Bronchial epithelial cell (primary cell): ENCODE data around the gene OTOG. TPM values are rescaled to one million over a fixed set of nuclear protein-coding genes. Genes with fewer than 3 reads are reported as not detected.

Experiments used
- DNase-seq: peaks from one replicate; pipeline ENCODE4 v3.0.0-alpha.2; 2010; ENCODE audit warnings: low read depth
- FAIRE-seq: peaks from 2 replicates; lab custom pipeline; 2011; peaks lifted over from hg19 to GRCh38; lab: Jason Lieb, UNC
- H3K27me3 ChIP-seq: 2 replicates; pipeline ENCODE4 v1.5.1; 2011; ENCODE audit warnings: low read length; ENCODE audit not compliant: control insufficient read depth, insufficient read depth
- H3K36me3 ChIP-seq: 2 replicates; pipeline ENCODE4 v1.5.1; 2011; ENCODE audit warnings: low read length; ENCODE audit not compliant: control insufficient read depth, insufficient read depth
- H3K4me3 ChIP-seq: 2 replicates; pipeline ENCODE4 v1.5.1; 2011; ENCODE audit warnings: mild to moderate bottlenecking, low read depth, low read length, control low read depth
- total RNA-seq: library from RNA; depleted of rRNA; stranded (reverse); fragments of >200 nt; gene quantifications from 2 replicates; pipeline ENCODE4 v1.2.1, GENCODE V29; 2014
- TF ChIP-seq, protein P1 (sequence below): IDR thresholded peaks from 2 replicates; pipeline ENCODE4 v1.5.1; 2011; ENCODE audit warnings: mild to moderate bottlenecking, moderate library complexity, low read length, control low read depth, inconsistent platforms; ENCODE audit not compliant: insufficient read depth, severe bottlenecking

The OTOG gene
- total RNA-seq, 1 donor from 2014 or later = not detected

DNA sequence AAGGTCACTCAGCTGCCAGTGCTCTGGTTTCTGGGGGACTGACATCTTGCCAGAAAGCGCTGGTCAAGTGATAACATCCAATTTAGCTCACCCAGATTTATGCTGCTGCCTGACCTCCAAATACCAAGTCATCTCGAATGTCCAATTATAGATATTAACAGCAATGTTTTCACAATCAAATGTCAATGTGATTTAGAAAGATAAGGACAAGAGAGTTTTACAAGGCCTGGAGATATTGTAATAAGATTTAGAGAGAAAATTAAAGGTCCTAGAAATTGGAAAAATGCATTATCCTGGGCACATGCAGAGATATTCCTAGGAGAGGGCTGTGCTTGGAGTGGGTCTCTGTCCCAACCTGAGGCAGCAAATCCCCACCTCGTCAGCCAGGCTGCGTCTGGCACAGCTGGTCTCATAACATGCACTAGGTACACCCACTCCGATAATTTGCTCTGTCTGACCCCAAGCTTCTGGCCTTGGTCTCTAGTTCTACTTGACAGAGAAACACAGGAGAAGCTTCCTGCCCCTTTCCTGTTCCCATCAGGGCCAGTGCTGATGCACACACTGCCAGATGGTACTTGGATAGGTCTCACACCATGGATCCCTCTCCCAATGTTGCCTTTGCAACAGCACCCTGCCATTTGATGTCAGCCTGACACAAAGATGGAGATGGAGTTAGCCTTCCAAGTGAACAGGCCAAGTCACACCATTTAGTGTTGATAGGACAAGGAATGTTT lies 31.4 kb upstream of the OTOG start:
- DNase-seq (no peak), FAIRE-seq (no peak)
- H3K36me3 ChIP-seq = no peaks in the 10 kb centered on the region
- H3K27me3 ChIP-seq = no peaks in the 10 kb centered on the region
- TF ChIP-seq, protein P1, sequence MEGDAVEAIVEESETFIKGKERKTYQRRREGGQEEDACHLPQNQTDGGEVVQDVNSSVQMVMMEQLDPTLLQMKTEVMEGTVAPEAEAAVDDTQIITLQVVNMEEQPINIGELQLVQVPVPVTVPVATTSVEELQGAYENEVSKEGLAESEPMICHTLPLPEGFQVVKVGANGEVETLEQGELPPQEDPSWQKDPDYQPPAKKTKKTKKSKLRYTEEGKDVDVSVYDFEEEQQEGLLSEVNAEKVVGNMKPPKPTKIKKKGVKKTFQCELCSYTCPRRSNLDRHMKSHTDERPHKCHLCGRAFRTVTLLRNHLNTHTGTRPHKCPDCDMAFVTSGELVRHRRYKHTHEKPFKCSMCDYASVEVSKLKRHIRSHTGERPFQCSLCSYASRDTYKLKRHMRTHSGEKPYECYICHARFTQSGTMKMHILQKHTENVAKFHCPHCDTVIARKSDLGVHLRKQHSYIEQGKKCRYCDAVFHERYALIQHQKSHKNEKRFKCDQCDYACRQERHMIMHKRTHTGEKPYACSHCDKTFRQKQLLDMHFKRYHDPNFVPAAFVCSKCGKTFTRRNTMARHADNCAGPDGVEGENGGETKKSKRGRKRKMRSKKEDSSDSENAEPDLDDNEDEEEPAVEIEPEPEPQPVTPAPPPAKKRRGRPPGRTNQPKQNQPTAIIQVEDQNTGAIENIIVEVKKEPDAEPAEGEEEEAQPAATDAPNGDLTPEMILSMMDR = no peak
- H3K4me3 ChIP-seq = no peak overlapping the region

DNA sequence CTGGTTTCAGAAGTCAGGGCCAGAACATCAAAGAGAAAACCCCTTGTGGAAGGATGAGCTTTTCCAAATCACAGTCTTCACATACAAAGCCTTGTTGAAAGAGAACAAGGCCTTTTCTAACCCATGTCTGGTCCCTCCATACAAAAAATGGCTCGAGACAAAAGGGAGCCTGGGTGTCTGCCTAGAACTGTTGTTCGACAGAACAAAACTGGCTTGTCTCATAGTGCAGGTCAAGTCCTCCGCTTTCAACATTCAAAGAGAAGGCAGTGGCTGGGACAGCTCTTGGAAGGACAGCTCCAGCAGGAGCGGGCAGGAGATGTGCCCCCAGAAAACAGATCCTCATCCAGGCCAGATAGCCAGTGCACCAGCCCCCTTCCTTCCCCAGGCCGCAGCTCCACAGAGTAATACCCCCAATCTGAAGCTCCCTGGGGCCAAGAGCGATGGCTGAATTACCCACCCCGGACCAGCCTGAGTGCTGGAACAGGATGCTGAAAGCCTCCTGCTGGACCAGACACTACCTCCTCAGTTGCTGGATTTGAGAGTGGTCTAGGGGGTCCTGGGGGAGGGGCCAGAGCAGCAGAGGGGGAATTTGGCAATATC lies 30.4 kb upstream of the OTOG start:
- H3K36me3 ChIP-seq = no peaks in the 10 kb centered on the region
- no peak for DNase-seq
- TF ChIP-seq, protein P1 = no peak
- FAIRE-seq = no peak
- no peaks in the 10 kb centered on the region for H3K27me3 ChIP-seq
- H3K4me3 ChIP-seq = no peak overlapping the region

DNA sequence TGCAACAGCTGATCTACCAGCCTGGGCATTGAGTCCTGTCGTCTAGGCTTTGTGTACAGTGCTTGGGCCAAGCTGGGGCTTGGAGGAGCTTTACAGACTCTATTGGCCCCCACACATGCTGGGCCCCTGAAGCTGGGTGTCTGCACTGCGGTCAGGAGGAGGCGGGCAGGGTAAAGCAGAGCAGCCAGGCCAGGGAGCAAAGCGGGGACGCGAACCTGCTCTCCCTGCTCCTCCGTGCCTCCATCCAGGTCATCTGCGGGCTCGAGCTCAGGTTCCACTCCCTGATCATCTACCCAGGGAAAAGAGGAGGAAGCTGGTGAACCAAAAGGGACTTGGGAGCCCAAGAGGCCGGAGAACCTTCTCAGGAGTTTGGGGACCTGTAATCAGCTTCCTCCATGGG lies 29.9 kb upstream of the OTOG start:
- FAIRE-seq (no peak), DNase-seq (no peak)
- no peak overlapping the region for H3K4me3 ChIP-seq
- H3K27me3 ChIP-seq = no peaks in the 10 kb centered on the region
- no peaks in the 10 kb centered on the region for H3K36me3 ChIP-seq
- TF ChIP-seq, protein P1 = no peak

DNA sequence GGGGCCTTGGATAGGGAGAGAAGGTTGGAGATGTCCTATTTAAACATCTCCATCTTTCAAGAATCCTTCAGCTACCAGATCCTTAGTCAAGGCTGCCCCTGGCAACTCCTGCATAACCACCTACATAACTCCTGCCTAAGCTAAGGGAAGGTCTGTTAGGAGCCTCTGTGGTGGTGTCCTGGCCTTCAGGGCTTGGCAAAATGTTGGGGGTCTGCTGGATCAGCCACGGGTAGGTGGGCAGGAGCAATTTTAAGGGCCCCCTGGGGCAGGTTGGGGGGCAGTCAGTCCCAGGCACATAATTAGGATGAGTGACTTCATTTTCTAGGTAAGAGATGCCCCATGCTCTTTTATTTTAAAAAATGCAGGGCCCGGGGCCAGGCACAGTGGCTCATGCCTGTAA lies 28.7 kb upstream of the OTOG start:
- DNase-seq = no peak
- TF ChIP-seq, protein P1 = no peak
- no peak for FAIRE-seq
- H3K4me3 ChIP-seq = no peak overlapping the region
- H3K27me3 ChIP-seq = no peaks in the 10 kb centered on the region
- no peaks in the 10 kb centered on the region for H3K36me3 ChIP-seq

DNA sequence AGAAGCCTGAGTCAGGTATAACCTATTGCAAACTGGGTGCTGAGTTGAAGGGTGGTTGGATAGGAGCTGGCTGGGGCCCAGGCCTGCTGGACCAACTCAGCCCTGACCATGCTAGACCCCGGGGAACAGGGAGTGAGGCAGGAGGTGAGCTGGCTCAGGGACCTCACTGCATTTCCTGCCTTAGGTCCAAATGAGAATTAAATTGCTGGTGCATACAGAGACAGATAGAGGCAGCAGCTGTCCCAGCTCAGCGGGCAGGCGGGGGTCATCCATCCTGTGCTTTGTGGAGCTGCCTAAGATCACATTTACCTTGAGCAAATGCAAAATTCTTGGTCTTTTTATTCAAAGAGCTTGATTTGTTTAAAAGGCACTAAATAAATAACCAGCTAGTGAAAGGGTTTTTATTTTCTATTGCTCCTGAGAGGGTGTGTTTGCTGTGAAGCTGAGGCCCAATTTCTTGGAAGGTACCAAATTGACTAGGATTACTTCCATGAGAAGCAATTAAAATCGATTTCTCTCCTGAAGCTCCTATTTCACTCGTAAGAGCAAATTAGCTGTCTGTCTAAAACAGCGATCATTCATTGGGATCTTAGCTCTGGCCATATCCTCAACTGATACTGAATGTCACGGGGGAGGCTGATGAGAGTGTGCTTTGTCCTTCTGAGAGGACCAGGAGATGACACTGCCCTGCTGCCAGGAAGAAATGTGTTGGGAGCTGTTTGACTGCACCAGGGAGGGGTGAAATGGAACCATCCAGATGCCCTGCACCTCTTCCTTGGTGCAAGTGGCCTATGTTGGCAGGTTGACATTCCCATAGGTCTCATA lies 27.8 kb upstream of the OTOG start:
- Histone ChIP-seq H3K27me3 (no peaks in the 10 kb centered on the region), H3K36me3 (no peaks in the 10 kb centered on the region), H3K4me3 (no peak overlapping the region)
- TF ChIP-seq, protein P1 = no peak
- DNase-seq (no peak), FAIRE-seq (peak; percentile 47)
